HG03521 (cell line): ENCODE results near the gene MKRN2.
"Not testable (repeated sequence)": the region's sequence is repeated elsewhere in the genome, so short reads cannot be mapped to it uniquely, and the experiment has no call there.

Experiments used
- ATAC-seq: cut with Tn5 transposase; IDR thresholded peaks from one replicate; pipeline ENCODE4 v1.9.1; 2021; ENCODE audit warnings: mild to moderate bottlenecking, moderate library complexity; ENCODE audit not compliant: unreplicated experiment

The MKRN2 gene

DNA sequence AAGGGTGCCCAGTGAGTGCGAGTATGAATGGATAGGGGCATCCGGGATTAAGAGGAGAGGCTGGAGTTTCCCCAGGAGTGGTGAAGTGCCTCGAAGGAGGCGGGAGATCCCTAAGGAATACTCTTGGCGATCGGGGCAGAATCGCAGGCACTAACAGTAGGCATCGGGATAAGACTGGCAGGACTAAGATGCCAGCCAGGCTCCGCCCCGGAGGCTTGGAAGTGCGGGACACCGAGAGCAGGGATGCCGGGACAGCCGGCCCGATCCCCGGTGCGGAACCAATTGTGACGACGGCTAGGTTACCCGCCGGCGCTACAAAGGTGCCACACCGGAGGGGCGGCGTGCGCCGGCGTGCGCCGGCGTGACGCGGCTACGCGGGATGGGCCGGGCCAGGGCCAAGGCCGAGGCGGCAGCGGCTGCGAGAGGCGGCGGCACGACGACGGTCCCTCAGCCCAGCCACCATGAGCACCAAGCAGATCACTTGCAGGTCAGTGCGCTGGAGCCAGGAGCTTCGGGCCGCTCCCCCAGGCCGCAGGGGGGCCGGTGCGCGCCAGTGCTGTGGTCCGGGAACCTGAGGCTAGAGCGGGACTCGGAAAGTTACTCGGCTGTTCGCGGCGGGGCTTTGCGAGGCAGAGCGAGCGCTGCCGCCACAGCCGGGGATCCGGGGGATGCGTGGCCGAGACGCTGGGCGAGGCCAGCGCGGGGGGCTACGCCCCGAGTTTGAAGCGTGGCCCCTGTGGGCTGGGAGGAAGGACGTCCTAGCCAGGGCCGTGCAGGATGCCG is at the start of gene MKRN2:
MKRN2 (plus strand) TSS at position 398 of the 783 bp plus-strand sequence; CDS start at position 462, 64 bp downstream.
- ATAC-seq: peak; percentile 89

GRCh38 chr3:12507591-12508281 is 49.2 kb upstream of the MKRN2 start:
- no peak for ATAC-seq

GRCh38 chr3:12508291-12508700 is 48.6 kb upstream of the MKRN2 start:
- ATAC-seq: no peak

DNA sequence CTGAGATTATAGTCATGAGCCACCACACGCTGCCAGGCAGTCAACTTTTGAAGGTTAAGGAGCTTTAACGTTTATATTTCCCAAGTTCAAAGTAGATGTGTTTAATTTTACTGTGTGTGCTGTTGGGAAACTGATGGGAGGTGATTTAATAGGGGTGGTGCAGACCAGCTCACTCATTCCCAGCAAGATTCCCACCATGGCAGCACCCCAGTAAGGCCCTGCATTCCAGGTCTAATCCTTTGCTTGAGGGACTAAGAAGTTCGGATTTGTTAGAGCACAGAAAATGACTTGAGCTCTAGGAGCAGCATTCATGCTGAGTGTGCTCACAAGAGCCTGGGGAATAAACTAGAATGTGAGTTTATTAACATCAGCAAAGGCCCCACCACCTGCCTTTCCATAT is 47.4 kb upstream of the MKRN2 start:
- no peak for ATAC-seq

DNA sequence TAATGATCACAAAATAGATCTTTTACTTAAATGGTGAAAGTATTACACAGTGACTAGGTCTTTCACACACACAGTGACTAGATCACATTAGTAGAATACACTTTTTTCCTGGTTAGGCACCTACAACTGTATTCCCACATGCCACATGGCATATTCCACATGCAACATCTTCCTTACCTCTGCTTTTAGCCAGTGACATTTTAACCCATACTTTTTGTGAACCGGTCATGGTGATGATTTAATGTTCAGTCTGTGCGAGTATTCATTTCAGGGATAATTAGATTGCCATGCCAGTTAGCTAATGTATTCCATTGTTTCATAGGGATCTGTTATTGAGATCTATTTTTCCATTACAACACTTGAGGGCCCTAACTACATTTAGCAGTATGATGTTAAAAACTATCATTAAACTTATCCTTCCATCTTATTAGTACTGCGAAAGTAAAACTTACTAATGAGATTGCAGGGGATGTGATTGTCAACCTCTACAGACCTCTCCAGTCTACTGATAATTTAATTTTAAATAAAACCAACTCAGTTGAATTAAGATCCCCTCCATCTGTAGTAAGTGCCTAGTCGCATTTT is 44.3 kb upstream of the MKRN2 start:
- no peak for ATAC-seq

DNA sequence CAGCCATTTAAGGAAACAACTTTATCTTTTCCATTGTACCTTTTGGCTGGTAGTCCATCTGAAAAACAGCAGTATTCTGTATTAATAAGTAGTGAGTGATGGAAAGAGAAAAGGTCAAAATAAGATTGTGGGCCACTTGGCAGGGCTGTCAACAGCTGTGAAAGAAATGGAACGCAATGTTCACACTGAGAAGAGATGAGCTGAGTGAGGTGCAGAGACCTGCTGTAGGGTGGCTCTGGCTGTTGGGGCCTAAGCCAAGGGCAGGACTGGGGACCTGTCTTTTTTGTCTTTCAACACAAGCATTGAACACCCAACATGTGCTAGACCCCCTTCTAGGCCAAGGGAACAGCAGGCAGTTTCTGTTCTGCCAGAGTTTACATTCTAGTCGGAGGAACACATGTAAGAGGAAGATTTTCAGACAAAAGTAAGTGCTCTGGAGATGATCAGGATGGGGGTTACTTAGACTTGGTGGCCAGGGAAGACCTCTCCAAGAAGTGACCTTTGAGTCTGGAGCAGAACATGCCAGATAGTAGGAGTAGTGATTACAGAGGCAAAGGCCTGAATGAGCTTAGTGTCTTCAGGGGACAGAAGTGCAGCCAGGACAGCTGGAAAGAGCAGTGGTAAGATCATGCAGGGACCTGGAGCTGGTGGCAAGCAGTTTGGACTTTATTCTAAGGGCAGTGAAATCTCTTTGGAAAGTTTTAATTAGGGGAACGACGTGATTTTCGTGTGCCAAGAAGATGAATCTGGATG is 43.0 kb upstream of the MKRN2 start:
- ATAC-seq: no peak

DNA sequence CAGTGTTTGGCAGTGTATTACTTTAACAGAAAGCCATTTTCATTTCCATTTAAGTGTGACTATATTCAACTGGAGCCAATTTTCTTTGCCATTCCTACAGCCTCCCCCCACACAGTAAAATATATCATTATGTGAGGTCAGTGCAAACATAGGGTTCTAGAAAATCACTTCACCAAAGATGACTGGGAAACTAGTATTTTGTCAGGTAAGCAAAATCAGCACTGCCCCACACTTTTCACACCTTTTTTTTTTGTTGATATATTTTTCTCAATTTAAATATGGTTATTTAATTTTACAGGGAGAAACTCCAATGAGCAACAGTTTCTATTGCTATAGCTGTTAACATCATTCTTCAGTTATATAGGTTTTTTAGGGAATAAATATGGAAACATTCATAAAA is 41.3 kb upstream of the MKRN2 start:
- no peak for ATAC-seq

- no peak for ATAC-seq
Observed at GRCh38 chr3:12516873-12517272, 40.0 kb upstream of the MKRN2 start.

DNA sequence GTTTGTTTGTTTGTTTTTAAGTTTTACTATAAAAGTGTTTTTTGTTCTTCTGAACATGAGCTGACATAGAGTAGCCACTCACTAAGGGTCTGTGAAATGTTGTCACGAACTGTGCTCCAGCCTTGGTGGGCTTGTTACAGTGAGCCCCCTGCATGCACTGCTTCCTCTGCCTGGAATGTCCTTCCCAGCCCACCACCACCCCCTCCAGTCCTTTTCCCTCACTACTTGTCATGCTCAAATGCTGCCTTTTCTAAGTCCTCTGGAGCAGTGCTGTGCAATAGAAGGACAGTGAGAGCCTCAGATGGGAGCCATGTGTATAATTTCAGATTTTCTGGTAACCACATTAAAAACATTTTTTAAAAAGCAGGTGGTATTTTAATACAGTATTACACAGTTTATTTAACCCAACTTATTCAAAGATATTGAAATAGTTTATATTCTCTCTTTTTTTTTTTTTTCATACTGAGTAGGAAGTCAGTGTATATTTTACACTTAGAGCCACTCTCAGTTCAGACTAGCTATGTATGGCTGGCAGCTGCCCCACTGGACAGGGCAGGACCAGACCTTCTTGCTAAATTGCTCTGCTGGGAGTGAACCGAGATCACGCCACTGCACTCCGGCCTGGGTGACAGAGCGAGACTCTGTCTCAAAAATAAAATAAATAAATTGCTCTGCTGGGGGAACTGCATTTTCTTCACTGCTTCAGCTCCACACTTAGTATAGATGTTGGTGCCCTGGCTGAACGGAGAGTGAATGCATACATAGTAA is 38.4 kb upstream of the MKRN2 start:
- ATAC-seq: no peak

GRCh38 chr3:12521010-12521409 is 35.9 kb upstream of the MKRN2 start:
- no peak for ATAC-seq

- no peak for ATAC-seq
Observed at GRCh38 chr3:12522721-12523120, 34.2 kb upstream of the MKRN2 start.

GRCh38 chr3:12527757-12528143 is 29.1 kb upstream of the MKRN2 start:
- no peak for ATAC-seq

DNA sequence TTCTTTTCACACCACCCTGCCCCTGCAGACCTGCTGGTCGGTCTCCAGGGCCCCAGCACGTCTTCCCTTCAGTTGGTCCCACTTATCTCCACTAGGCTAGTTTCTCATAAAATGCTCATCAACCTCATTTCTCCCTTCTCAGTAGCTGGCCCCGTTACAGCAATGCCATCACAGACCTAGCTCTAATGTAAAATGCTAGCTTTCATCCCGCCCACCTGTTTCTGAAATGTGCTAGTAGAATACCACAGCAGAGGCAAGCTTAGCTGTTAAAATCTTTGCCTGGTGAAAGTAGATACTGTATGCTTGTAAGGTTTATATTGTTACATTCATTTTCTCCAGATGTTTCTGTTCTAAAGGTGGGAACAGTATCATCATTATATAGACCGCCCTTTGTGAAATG is 24.7 kb upstream of the MKRN2 start:
- ATAC-seq: no peak

GRCh38 chr3:12536423-12536822 is 20.5 kb upstream of the MKRN2 start:
- ATAC-seq: no peak

DNA sequence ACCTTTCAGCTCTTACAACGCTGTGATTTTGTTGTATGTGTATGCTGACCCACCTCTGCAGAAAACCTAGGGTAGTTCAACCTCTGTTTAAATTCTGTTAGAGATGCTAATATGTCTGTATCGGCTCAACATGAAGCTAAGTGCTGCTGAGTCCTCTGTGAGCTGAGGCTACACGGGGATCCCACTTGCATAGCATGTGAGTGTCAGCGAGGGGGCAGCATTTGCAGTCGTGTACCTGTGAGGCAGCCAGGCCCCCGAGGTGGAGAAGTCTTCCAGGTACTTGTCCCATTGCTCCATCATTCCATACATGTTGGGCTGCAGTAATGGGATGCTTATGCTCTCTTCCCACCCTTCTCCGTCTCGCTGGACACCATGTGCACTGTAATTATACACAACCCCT is 15.3 kb upstream of the MKRN2 start:
- ATAC-seq: no peak

- ATAC-seq: not testable (repeated sequence)
Observed at GRCh38 chr3:12543497-12543896, 13.4 kb upstream of the MKRN2 start.

DNA sequence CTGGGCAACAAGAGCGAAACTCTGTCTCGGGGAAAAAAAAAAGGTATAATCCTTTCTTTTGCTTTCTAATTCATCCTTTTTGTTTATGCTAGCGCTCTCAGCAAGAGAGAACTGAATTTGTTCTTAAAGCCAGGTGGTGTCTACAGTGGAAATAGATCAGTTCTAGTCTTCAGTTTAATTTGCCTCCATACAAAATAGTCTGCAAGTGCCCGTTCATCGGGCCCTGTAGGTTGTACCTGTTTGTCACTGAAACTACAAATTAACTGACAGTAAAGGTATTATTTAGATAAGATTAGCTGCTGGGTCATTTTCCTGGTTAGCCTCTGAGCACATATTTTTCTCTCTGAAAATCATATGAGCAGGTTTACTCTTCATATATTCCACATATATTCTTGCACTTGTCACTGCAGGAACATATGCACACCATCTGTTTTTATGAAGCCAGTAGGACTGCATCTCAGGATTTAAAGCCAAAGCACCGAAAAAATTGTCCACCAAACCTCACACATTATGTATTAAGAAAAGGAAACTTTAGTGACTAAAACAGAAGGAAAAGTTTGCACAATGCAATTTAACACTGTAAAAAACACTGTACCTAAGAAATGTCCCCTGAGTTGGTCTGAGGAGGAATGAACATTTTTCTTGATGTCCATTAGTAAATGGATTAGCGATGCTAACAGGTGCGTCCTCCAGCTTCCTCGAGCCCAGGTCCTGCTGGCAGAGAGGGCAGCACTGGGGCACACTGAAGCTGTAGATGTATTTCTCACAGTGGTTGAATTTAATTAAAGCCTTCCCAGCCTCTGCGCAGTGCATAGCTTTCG is 12.0 kb upstream of the MKRN2 start:
- ATAC-seq: no peak

DNA sequence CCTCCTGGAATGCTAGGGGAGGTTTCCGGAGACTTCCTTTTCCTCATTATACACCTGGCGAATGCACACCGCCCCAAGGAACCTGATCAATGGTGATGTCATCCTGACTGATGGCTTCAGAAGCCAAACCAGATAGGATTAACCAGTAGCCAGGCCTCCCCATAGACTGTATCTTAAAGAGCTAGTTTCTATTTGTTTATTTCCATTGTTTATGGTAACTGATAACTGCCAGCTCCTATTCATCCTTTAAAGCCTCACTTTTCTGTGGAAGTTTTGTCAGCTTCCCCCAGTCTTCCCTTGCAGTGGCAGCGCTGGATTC is 11.5 kb upstream of the MKRN2 start, which contains the start of gene MKRN2OS:
MKRN2OS (minus strand) TSS at position 27 of the 319 bp plus-strand sequence. CDS start 35 bp downstream, outside the sequence.
- no peak for ATAC-seq

GRCh38 chr3:12549971-12550760 is 6.7 kb upstream of the MKRN2 start:
- no peak for ATAC-seq
